Measurements from ENCODE around the gene FHIT. TPM values are rescaled to one million over a fixed set of nuclear protein-coding genes. Genes with fewer than 3 reads are reported as not detected.

Gene FHIT
- polyA plus RNA-seq, 1 donor: 35.8 TPM

GRCh38 chr3:60469481-60469880 lies 781.8 kb downstream of the FHIT start:
- Histone ChIP-seq H3K9me3 (ENCODE audit: control insufficient read depth, low read depth, low read length) (peaks cover 5% of the 10 kb centered on the region), H3K27me3 (ENCODE audit: control insufficient read depth, insufficient read depth, low read length) (no peaks in the 10 kb centered on the region), H3K4me1 (ENCODE audit: control insufficient read depth, insufficient read depth, low read length) (no peaks in the 10 kb centered on the region), H3K4me3 (ENCODE audit: low read length) (no peak overlapping the region), H3K36me3 (ENCODE audit: control insufficient read depth, insufficient read depth, low read length) (no peaks in the 10 kb centered on the region), H3K27ac (ENCODE audit: low read length) (no peak overlapping the region)
- DNase-seq: no peak
- WGBS (ENCODE audit: insufficient coverage, low lambda C conversion rate): no CpG with 5 or more reads among the region's 1 CpG

GRCh38 chr3:60463685-60464084 lies 787.6 kb downstream of the FHIT start:
- Histone ChIP-seq H3K27ac (ENCODE audit: low read length) (no peak overlapping the region), H3K36me3 (ENCODE audit: control insufficient read depth, insufficient read depth, low read length) (no peaks in the 10 kb centered on the region), H3K27me3 (ENCODE audit: control insufficient read depth, insufficient read depth, low read length) (no peaks in the 10 kb centered on the region), H3K4me1 (ENCODE audit: control insufficient read depth, insufficient read depth, low read length) (peaks cover 2% of the 10 kb centered on the region), H3K9me3 (ENCODE audit: control insufficient read depth, low read depth, low read length) (no peaks in the 10 kb centered on the region), H3K4me3 (ENCODE audit: low read length) (no peak overlapping the region)
- DNase-seq: peak; percentile 34 to 80
- WGBS (ENCODE audit: insufficient coverage, low lambda C conversion rate): 0% methylated on average over 1 of the region's 1 CpG

- no peak overlapping the region for H3K27ac ChIP-seq (ENCODE audit: low read length)
- H3K27me3 ChIP-seq (ENCODE audit: control insufficient read depth, insufficient read depth, low read length): no peaks in the 10 kb centered on the region
- H3K4me3 ChIP-seq (ENCODE audit: low read length): no peak overlapping the region
- H3K9me3 ChIP-seq (ENCODE audit: control insufficient read depth, low read depth, low read length): no peaks in the 10 kb centered on the region
- no peak for DNase-seq
- WGBS (ENCODE audit: insufficient coverage, low lambda C conversion rate): 100% methylated on average over 1 of the region's 4 CpGs
- H3K4me1 ChIP-seq (ENCODE audit: control insufficient read depth, insufficient read depth, low read length): peaks cover 2% of the 10 kb centered on the region
- no peaks in the 10 kb centered on the region for H3K36me3 ChIP-seq (ENCODE audit: control insufficient read depth, insufficient read depth, low read length)
These were observed 790.0 kb downstream of the FHIT start for GRCh38 chr3:60461267-60461666.

- Histone ChIP-seq H3K36me3 (ENCODE audit: control insufficient read depth, insufficient read depth, low read length) (no peaks in the 10 kb centered on the region), H3K4me1 (ENCODE audit: control insufficient read depth, insufficient read depth, low read length) (peaks cover 2% of the 10 kb centered on the region), H3K9me3 (ENCODE audit: control insufficient read depth, low read depth, low read length) (no peaks in the 10 kb centered on the region), H3K27ac (ENCODE audit: low read length) (no peak overlapping the region), H3K4me3 (ENCODE audit: low read length) (no peak overlapping the region), H3K27me3 (ENCODE audit: control insufficient read depth, insufficient read depth, low read length) (no peaks in the 10 kb centered on the region)
- WGBS (ENCODE audit: insufficient coverage, low lambda C conversion rate): no CpG with 5 or more reads among the region's 2 CpGs
- no peak for DNase-seq
These were observed 795.1 kb downstream of the FHIT start for GRCh38 chr3:60456180-60456579.

- no peak overlapping the region for H3K4me3 ChIP-seq (ENCODE audit: low read length)
- DNase-seq: no peak
- H3K27ac ChIP-seq (ENCODE audit: low read length): no peak overlapping the region
- H3K36me3 ChIP-seq (ENCODE audit: control insufficient read depth, insufficient read depth, low read length): no peaks in the 10 kb centered on the region
- H3K27me3 ChIP-seq (ENCODE audit: control insufficient read depth, insufficient read depth, low read length): no peaks in the 10 kb centered on the region
- peaks cover 2% of the 10 kb centered on the region for H3K4me1 ChIP-seq (ENCODE audit: control insufficient read depth, insufficient read depth, low read length)
- no peaks in the 10 kb centered on the region for H3K9me3 ChIP-seq (ENCODE audit: control insufficient read depth, low read depth, low read length)
- WGBS (ENCODE audit: insufficient coverage, low lambda C conversion rate): 100% methylated on average over 1 of the region's 3 CpGs
These were observed 797.9 kb downstream of the FHIT start for GRCh38 chr3:60453326-60453725.

- no peak overlapping the region for H3K4me3 ChIP-seq (ENCODE audit: low read length)
- WGBS (ENCODE audit: insufficient coverage, low lambda C conversion rate): no CpG with 5 or more reads among the region's 3 CpGs
- H3K27me3 ChIP-seq (ENCODE audit: control insufficient read depth, insufficient read depth, low read length): no peaks in the 10 kb centered on the region
- H3K27ac ChIP-seq (ENCODE audit: low read length): no peak overlapping the region
- H3K4me1 ChIP-seq (ENCODE audit: control insufficient read depth, insufficient read depth, low read length): peaks cover 2% of the 10 kb centered on the region
- H3K36me3 ChIP-seq (ENCODE audit: control insufficient read depth, insufficient read depth, low read length): no peaks in the 10 kb centered on the region
- H3K9me3 ChIP-seq (ENCODE audit: control insufficient read depth, low read depth, low read length): no peaks in the 10 kb centered on the region
- DNase-seq: no peak
These were observed 802.6 kb downstream of the FHIT start for GRCh38 chr3:60448696-60449095.

GRCh38 chr3:60445446-60445845 lies 805.8 kb downstream of the FHIT start:
- DNase-seq: no peak
- H3K4me3 ChIP-seq (ENCODE audit: low read length): no peak overlapping the region
- no peaks in the 10 kb centered on the region for H3K9me3 ChIP-seq (ENCODE audit: control insufficient read depth, low read depth, low read length)
- H3K27ac ChIP-seq (ENCODE audit: low read length): no peak overlapping the region
- no peaks in the 10 kb centered on the region for H3K4me1 ChIP-seq (ENCODE audit: control insufficient read depth, insufficient read depth, low read length)
- WGBS (ENCODE audit: insufficient coverage, low lambda C conversion rate): 18% methylated on average over 3 of the region's 3 CpGs
- H3K27me3 ChIP-seq (ENCODE audit: control insufficient read depth, insufficient read depth, low read length): no peaks in the 10 kb centered on the region
- no peaks in the 10 kb centered on the region for H3K36me3 ChIP-seq (ENCODE audit: control insufficient read depth, insufficient read depth, low read length)

GRCh38 chr3:60444898-60445437 lies 806.3 kb downstream of the FHIT start:
- H3K4me3 ChIP-seq (ENCODE audit: low read length): no peak overlapping the region
- no peaks in the 10 kb centered on the region for H3K9me3 ChIP-seq (ENCODE audit: control insufficient read depth, low read depth, low read length)
- H3K36me3 ChIP-seq (ENCODE audit: control insufficient read depth, insufficient read depth, low read length): no peaks in the 10 kb centered on the region
- H3K4me1 ChIP-seq (ENCODE audit: control insufficient read depth, insufficient read depth, low read length): no peaks in the 10 kb centered on the region
- WGBS (ENCODE audit: insufficient coverage, low lambda C conversion rate): 71% methylated on average over 3 of the region's 5 CpGs
- no peak overlapping the region for H3K27ac ChIP-seq (ENCODE audit: low read length)
- H3K27me3 ChIP-seq (ENCODE audit: control insufficient read depth, insufficient read depth, low read length): no peaks in the 10 kb centered on the region
- no peak for DNase-seq

- Histone ChIP-seq H3K36me3 (ENCODE audit: control insufficient read depth, insufficient read depth, low read length) (no peaks in the 10 kb centered on the region), H3K4me3 (ENCODE audit: low read length) (no peak overlapping the region), H3K27me3 (ENCODE audit: control insufficient read depth, insufficient read depth, low read length) (no peaks in the 10 kb centered on the region), H3K9me3 (ENCODE audit: control insufficient read depth, low read depth, low read length) (no peaks in the 10 kb centered on the region), H3K27ac (ENCODE audit: low read length) (no peak overlapping the region), H3K4me1 (ENCODE audit: control insufficient read depth, insufficient read depth, low read length) (no peaks in the 10 kb centered on the region)
- WGBS (ENCODE audit: insufficient coverage, low lambda C conversion rate): 100% methylated on average over 1 of the region's 2 CpGs
- no peak for DNase-seq
These were observed 810.4 kb downstream of the FHIT start for GRCh38 chr3:60440869-60441268.

GRCh38 chr3:60435941-60436650 lies 815.2 kb downstream of the FHIT start:
- Histone ChIP-seq H3K4me3 (ENCODE audit: low read length) (no peak overlapping the region), H3K9me3 (ENCODE audit: control insufficient read depth, low read depth, low read length) (no peaks in the 10 kb centered on the region), H3K27ac (ENCODE audit: low read length) (no peak overlapping the region), H3K4me1 (ENCODE audit: control insufficient read depth, insufficient read depth, low read length) (no peaks in the 10 kb centered on the region), H3K27me3 (ENCODE audit: control insufficient read depth, insufficient read depth, low read length) (no peaks in the 10 kb centered on the region), H3K36me3 (ENCODE audit: control insufficient read depth, insufficient read depth, low read length) (no peaks in the 10 kb centered on the region)
- DNase-seq: no peak
- WGBS (ENCODE audit: insufficient coverage, low lambda C conversion rate): 100% methylated on average over 2 of the region's 4 CpGs

- H3K4me1 ChIP-seq (ENCODE audit: control insufficient read depth, insufficient read depth, low read length): no peaks in the 10 kb centered on the region
- H3K9me3 ChIP-seq (ENCODE audit: control insufficient read depth, low read depth, low read length): no peaks in the 10 kb centered on the region
These were observed 816.3 kb downstream of the FHIT start for GRCh38 chr3:60434950-60435349.

More at GRCh38 chr3:60434950-60435349, 816.3 kb downstream of the FHIT start:
- Histone ChIP-seq H3K36me3 (ENCODE audit: control insufficient read depth, insufficient read depth, low read length) (no peaks in the 10 kb centered on the region), H3K4me3 (ENCODE audit: low read length) (no peak overlapping the region), H3K27ac (ENCODE audit: low read length) (no peak overlapping the region), H3K27me3 (ENCODE audit: control insufficient read depth, insufficient read depth, low read length) (no peaks in the 10 kb centered on the region)
- no peak for DNase-seq

Data from large intestine (tissue), 3 donors.